IPS DF 6.9 (cell line): Measurements from ENCODE around the gene CCDC73.

Source experiments
- DNase-seq: peaks from one replicate; pipeline ENCODE4 v3.0.0-alpha.2; 2013; ENCODE audit warnings: low read depth, low spot score
- H3K27ac ChIP-seq: one replicate; pipeline ENCODE4 v1.5.1; 2013; ENCODE audit warnings: low read length, control low read depth
- H3K27me3 ChIP-seq: 2 replicates; pipeline ENCODE4 v1.6.1; 2013; ENCODE audit warnings: mild to moderate bottlenecking, low read length; ENCODE audit not compliant: control insufficient read depth, insufficient read depth
- H3K36me3 ChIP-seq: 2 replicates; pipeline ENCODE4 v1.6.1; 2013; ENCODE audit warnings: low read length; ENCODE audit not compliant: control insufficient read depth, insufficient read depth
- H3K4me1 ChIP-seq: 2 replicates; pipeline ENCODE4 v1.6.1; 2013; ENCODE audit warnings: low read length; ENCODE audit not compliant: control insufficient read depth, insufficient read depth
- H3K4me3 ChIP-seq: 2 replicates; pipeline ENCODE4 v1.5.1; 2013; ENCODE audit warnings: mild to moderate bottlenecking, low read length
- H3K9me3 ChIP-seq: 2 replicates; pipeline ENCODE4 v1.6.1; 2013; ENCODE audit warnings: low read length, inconsistent platforms; ENCODE audit not compliant: control insufficient read depth, insufficient read depth
- WGBS: extraction: QIAGEN DNeasy Blood & Tissue Kit; methylation state at CpG from one replicate; pipeline ENCODE4 v1.1.7; 2013; ENCODE audit warnings: mixed read lengths, missing lambda C conversion rate; ENCODE audit not compliant: insufficient read length, insufficient coverage; 5-methylcytosine and 5-hydroxymethylcytosine counted together

CCDC73 gene

GRCh38 chr11:32555091-32555490, 239.4 kb downstream of the CCDC73 start:
- no peaks in the 10 kb centered on the region for H3K36me3 ChIP-seq
- H3K4me3 ChIP-seq: no peak overlapping the region
- no peaks in the 10 kb centered on the region for H3K4me1 ChIP-seq
- H3K9me3 ChIP-seq: no peaks in the 10 kb centered on the region
- no CpG with 5 or more reads among the region's 4 CpGs for WGBS
- H3K27ac ChIP-seq: no peak overlapping the region
- DNase-seq: no peak
- no peaks in the 10 kb centered on the region for H3K27me3 ChIP-seq
